Measurements from ENCODE around the gene SLC25A10.
A peak's percentile ranks its signal among the peaks of the same experiment; 100 is the strongest.

SLC25A10 gene

DNA sequence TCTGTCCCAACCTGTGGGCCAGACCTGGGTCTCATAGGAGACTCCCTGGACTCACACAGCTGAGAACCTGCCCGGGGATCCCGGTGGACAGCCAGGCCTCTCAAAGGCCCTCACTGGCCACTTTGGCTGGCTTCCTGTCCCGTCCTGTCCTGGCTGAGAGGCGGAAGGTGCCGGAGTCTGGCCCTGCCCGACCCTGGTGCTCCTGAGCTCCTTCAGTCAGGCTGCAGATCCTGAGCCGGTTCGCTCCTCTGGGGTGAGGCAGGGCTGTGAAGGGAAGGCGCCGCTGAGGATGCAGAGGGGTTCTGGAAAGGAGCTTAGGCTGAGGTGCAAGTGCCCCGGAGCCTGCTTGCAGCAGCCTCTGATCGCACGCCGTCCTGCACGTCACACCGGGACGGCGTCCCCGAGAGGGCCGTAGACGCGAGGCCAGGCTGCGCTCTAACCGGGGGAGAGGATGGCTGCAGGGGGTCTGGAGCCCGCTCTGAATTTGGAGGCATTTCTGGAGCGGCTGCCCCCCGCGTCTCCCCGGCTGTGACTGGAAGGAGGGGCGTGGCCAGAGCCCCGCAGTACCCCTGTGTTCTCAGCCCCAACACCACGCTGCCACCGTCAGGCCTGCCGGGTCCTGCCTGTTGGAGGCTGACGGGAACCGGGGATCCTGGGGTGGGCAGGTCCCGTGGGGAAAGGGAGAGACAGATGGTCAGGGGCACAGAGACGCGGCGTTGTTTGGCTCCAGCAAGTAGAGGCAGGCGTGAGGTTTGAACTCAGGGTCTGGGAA is 24.1 kb upstream of the SLC25A10 start:
- no peak for DNase-seq

GRCh38 chr17:81688616-81689015 is 23.5 kb upstream of the SLC25A10 start:
- DNase-seq = no peak

- no peak for DNase-seq
Observed at GRCh38 chr17:81690066-81690465, 22.0 kb upstream of the SLC25A10 start.

- no peak for DNase-seq
Observed at GRCh38 chr17:81690549-81690948, 21.5 kb upstream of the SLC25A10 start.

- DNase-seq = no peak
Observed at GRCh38 chr17:81691196-81691595, 20.9 kb upstream of the SLC25A10 start.

DNA sequence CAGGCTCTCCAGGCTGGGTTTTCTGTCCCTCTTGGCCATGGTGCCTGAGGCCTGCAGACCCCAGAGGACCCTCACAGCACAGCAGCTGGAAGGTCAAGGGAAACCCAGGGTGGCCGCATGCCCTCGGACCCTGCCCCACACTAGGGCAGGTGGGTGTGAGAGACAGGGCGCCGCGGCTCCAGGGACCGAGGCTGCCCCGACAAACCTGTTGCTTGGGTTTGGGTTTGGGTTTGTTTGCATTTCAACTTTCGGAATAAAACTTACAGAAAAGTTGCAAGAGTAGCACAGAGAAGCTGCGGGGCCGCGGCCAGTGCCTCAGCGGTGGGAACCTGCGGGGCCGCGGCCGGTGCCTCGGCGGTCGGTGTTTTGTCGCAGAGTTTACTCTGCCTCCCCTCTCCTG is 20.5 kb upstream of the SLC25A10 start:
- no peak for DNase-seq

GRCh38 chr17:81693509-81694210 is 18.4 kb upstream of the SLC25A10 start:
- no peak for DNase-seq

DNA sequence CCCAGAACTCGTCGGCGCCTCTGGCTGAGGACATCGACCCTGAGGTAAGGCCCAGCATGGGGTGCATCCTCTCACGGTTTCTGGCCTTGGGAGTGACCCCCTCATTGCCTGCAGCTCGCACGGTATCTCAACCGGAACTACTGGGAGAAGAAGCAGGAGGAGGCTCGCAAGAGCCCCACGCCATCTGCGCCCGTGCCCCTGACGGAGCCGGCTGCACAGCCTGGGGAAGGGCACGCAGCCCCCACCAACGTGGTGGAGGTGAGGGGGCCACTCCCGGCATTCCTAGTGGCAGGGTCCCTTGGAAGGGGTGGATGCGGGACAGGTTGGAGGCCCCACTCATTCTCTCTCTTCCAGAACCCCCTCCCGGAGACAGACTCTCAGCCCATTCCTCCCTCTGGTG is 17.3 kb upstream of the SLC25A10 start:
- no peak for DNase-seq

DNA sequence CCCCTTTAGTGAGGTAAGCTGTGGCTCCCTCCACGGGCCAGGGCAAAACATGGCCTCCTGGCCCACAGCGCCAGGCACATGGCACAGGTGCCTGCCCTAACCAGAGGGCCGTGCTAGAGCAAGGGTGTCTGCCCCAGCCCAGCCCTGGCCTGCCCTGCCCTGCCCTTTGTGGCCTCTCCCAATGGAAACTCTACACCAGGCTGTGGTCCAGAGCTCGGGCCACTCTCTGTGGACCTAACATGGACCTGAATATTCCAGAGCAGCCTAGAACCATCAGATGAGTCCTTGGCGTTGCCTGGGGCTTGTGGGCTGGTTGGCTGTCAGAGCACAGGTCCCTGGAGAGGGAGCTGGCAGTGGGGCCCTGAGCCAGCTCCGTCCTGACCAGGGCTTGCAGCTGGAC is 16.9 kb upstream of the SLC25A10 start:
- DNase-seq = no peak

GRCh38 chr17:81695801-81696200 is 16.3 kb upstream of the SLC25A10 start:
- no peak for DNase-seq

DNA sequence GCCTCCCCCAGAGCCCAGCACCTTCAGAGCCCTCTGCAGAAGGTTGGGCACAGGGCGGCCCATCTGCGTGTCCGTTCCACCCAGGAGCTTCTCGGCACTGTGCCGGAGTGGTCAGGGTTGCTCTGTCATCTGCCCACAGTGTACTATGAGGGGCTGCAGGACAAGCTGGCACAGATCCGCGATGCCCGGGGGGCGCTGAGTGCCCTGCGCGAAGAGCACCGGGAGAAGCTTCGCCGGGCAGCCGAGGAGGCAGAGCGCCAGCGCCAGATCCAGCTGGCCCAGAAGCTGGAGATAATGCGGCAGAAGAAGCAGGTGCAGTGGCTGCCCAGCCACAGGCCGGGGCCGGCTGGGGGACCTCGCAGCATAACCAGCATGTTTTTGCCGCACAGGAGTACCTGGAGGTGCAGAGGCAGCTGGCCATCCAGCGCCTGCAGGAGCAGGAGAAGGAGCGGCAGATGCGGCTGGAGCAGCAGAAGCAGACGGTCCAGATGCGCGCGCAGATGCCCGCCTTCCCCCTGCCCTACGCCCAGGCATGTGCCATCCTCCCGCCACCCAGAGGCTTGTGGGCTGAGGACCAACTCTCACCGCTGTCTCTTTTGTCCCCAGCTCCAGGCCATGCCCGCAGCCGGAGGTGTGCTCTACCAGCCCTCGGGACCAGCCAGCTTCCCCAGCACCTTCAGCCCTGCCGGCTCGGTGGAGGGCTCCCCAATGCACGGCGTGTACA is 15.7 kb upstream of the SLC25A10 start:
- DNase-seq = no peak

DNA sequence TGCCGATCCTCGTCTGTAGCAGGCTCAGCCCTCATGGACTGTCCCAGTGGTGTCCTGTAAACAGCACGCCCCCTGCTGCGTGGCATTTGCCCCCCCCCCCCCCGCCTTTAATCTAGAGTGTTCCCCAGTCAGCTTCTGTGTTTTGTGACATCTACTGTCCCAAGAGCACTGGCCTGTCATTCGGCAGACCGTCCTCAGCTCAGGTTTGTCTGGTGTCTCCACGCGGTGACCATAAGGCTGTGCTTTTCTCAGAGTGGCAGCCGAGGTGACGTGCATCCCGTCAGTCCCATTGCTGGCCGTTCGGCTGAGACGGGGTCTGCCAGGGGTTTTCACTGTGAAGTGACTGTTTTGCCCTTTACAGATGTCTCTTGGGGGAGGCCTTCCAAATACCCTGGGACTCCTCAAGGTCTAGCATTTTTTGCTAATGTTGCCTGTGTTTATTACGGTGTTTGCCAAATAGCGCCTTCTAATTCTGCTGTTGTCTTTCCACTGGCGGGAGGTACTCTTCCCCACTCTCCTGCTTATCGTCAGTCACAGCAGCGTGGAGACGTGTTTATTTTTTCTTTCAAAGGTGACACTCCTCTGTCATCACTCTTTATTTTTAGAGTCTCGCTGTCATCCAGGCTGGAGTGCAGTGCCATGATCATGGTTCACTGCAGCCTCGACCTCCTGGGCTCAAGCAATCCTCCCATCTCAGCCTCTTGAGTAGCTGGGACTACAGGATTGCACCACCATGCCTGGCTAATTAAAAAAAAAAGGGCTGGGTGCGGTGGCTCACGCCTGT is 14.6 kb upstream of the SLC25A10 start:
- no peak for DNase-seq

GRCh38 chr17:81700353-81701287 is 11.5 kb upstream of the SLC25A10 start:
- DNase-seq = no peak

GRCh38 chr17:81701288-81702071 is 10.6 kb upstream of the SLC25A10 start:
- peak; percentile 62 for DNase-seq

- peak; percentile 95 for DNase-seq
Observed at GRCh38 chr17:81702934-81703746, 8.9 kb upstream of the SLC25A10 start, which contains the start of gene MRPL12. TSS of gene MRPL12 (plus strand) at chr17:81703367. CDS start at chr17:81703502, 135 bp downstream.

GRCh38 chr17:81703747-81704654 is 8.1 kb upstream of the SLC25A10 start:
- DNase-seq = no peak

GRCh38 chr17:81705518-81706231 is 6.4 kb upstream of the SLC25A10 start:
- no peak for DNase-seq

GRCh38 chr17:81706232-81706611 is 5.9 kb upstream of the SLC25A10 start:
- DNase-seq = no peak

Measured in activated CD8-positive, alpha-beta memory T cell treated with anti-CD3 and anti-CD28 coated beads, Interleukin-2, amount 50 U/mL, for 48 hours (primary cell).